HEK293 (cell line): Measurements from ENCODE around the gene C16orf78.

Experiments
- BCL11A ChIP-seq: fragments of 450-650 bp; formaldehyde crosslinking; IDR thresholded peaks from 2 replicates; pipeline ENCODE4 v1.5.1; 2016; ENCODE audit warnings: low read depth, missing biosample characterization, missing genetic modification characterization
- ZBTB17 ChIP-seq: fragments of 450-650 bp; formaldehyde crosslinking; IDR thresholded peaks from 2 replicates; pipeline ENCODE4 v1.5.1; 2016; ENCODE audit warnings: missing biosample characterization, missing genetic modification characterization
- ZNF184 ChIP-seq: fragments of 450-650 bp; IDR thresholded peaks from 2 replicates; pipeline ENCODE4 v1.5.1; 2018; ENCODE audit warnings: missing biosample characterization, mild to moderate bottlenecking, missing genetic modification characterization
- ZNF266 ChIP-seq: fragments of 450-650 bp; formaldehyde crosslinking; IDR thresholded peaks from 2 replicates; pipeline ENCODE4 v1.5.1; 2016; ENCODE audit warnings: missing biosample characterization, missing genetic modification characterization, low read depth
- ZNF792 ChIP-seq: fragments of 450-650 bp; formaldehyde crosslinking; IDR thresholded peaks from 2 replicates; pipeline ENCODE4 v1.5.1; 2016; ENCODE audit warnings: missing biosample characterization, missing genetic modification characterization
- ZSCAN16 ChIP-seq: fragments of 450-650 bp; formaldehyde crosslinking; IDR thresholded peaks from 2 replicates; pipeline ENCODE4 v1.5.1; 2016; ENCODE audit warnings: missing biosample characterization, missing genetic modification characterization
- TF ChIP-seq, protein P1 (sequence below): fragments of 450-650 bp; formaldehyde crosslinking; IDR thresholded peaks from 2 replicates; pipeline ENCODE4 v1.5.1; 2016; ENCODE audit warnings: missing biosample characterization, missing genetic modification characterization

DNA sequence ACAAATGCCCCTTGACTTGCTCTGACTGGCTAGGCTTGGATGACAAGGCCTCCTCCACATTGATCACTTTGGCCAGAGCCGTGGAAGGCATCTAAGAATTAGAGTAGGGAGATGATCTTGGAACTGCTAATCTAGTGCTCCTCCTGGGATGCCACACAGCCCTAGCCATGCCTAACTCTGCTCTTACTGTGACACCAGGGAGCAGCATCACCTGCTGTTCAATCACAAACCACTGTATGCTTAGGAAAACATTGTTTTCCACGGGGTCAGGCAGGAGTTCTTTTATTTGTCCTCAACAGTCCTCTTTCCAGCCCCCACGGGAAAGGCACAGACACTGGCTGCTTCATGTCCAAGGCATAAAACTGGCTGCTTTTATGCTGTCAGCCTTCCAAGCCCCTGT, 46.3 kb downstream of the C16orf78 start:
- TF ChIP-seq, protein P1, sequence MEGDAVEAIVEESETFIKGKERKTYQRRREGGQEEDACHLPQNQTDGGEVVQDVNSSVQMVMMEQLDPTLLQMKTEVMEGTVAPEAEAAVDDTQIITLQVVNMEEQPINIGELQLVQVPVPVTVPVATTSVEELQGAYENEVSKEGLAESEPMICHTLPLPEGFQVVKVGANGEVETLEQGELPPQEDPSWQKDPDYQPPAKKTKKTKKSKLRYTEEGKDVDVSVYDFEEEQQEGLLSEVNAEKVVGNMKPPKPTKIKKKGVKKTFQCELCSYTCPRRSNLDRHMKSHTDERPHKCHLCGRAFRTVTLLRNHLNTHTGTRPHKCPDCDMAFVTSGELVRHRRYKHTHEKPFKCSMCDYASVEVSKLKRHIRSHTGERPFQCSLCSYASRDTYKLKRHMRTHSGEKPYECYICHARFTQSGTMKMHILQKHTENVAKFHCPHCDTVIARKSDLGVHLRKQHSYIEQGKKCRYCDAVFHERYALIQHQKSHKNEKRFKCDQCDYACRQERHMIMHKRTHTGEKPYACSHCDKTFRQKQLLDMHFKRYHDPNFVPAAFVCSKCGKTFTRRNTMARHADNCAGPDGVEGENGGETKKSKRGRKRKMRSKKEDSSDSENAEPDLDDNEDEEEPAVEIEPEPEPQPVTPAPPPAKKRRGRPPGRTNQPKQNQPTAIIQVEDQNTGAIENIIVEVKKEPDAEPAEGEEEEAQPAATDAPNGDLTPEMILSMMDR (tag by site-specific recombination) = no peak
- TF ChIP-seq ZBTB17 (tag by site-specific recombination) (no peak), ZSCAN16 (tag by site-specific recombination) (no peak), ZNF184 (tag by site-specific recombination) (no peak), ZNF266 (tag by site-specific recombination) (no peak), ZNF792 (no peak), BCL11A (tag by site-specific recombination) (no peak)
